Skin epidermis (tissue), 12 donors: ENCODE data around the gene SUSD2.
A peak's percentile ranks its signal among the peaks of the same experiment; 100 is the strongest.
"Not testable (repeated sequence)": the region's sequence is repeated elsewhere in the genome, so short reads cannot be mapped to it uniquely, and the experiment has no call there.

Experiments
- H3K27ac ChIP-seq, 21 experiments: fragments of 200-600 bp; sonication (generic) in 11 of 21; one replicate each; pipeline ENCODE4 v1.5.0; 2020; ENCODE audit warnings: mild to moderate bottlenecking in 3 of 21, inconsistent platforms in 2 of 21, moderate library complexity in 2 of 21
- H3K4me3 ChIP-seq, 7 experiments: fragments of 200-600 bp; sonication (generic) in 2 of 7; one replicate each; pipeline ENCODE4 v1.5.0; 2020; ENCODE audit warnings: inconsistent platforms in 2 of 7, mild to moderate bottlenecking in 2 of 7, moderate library complexity in 1 of 7

Gene SUSD2

DNA sequence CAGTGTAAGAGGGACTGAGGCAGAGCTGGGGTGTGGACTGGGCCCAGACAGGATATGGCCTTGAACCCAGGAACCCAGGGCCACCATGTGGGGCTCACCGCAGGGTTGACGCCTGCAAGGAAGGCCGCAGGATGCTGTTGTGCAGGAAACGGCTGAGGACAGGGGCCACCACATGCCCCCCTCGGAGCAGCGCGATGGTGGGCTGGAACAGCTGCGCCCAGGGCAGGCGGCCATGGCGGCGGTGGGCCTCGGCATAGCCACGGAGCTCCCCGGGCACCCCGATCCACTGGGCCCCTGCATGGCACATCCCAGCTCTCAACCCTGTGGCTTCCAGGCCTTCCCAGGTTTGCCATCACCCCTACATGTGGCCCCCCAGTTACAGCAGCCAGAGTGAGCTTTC lies 51.4 kb downstream of the SUSD2 start:
- H3K27ac ChIP-seq, result no peak overlapping the region
- no peak overlapping the region for H3K4me3 ChIP-seq

GRCh38 chr22:24233235-24233634 lies 51.9 kb downstream of the SUSD2 start:
- no peak overlapping the region for H3K27ac ChIP-seq
- H3K4me3 ChIP-seq, result no peak overlapping the region

- H3K4me3 ChIP-seq, result no peak overlapping the region
- H3K27ac ChIP-seq, result no peak overlapping the region
Observed at GRCh38 chr22:24233816-24234215, 52.5 kb downstream of the SUSD2 start.

- Histone ChIP-seq H3K4me3 (no peak overlapping the region), H3K27ac (peak overlapping the region in 1 of 21 experiments; percentile 38)
Observed at GRCh38 chr22:24235315-24235714, 54.0 kb downstream of the SUSD2 start.

DNA sequence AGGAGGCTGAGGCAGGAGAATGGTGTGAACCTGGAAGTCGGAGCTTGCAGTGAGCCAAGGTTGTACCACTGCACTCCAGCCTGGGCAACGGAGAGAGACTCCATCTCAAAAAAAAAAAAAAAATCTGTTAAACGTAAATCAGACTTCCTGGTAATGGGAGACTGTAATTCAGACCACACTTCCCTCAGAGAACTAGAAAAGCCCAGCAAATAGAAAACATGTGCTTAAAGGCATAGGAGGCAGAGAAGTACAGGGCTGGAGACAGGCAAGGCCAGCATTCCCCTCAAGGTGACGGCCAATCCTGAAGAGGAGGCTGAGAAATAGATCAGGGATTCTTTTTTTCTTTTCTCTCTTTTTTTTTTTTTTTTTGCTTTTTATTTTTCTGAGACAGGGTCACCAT lies 55.4 kb downstream of the SUSD2 start:
- no peak overlapping the region for H3K4me3 ChIP-seq
- peak overlapping the region in 3 of 21 experiments; percentile 33 to 54 (median 35) for H3K27ac ChIP-seq

GRCh38 chr22:24238101-24238694 lies 56.9 kb downstream of the SUSD2 start:
- H3K27ac ChIP-seq, result not testable (repeated sequence)

More at GRCh38 chr22:24238101-24238694, 56.9 kb downstream of the SUSD2 start:
- H3K4me3 ChIP-seq, result not testable (repeated sequence)
